Liver (tissue), 3 donors: ENCODE data around the gene APOE.

Experiments used
- CTCF ChIP-seq: fragments of 150-350 bp; IDR thresholded peaks from 2 replicates; pipeline ENCODE4 v1.5.1; 2017; ENCODE audit warnings: improper control_type of control experiment, low read depth, low read length; ENCODE audit not compliant: missing input control
- EGR1 ChIP-seq, 2 donors: IDR thresholded peaks; 2 replicates each; pipeline ENCODE4 v1.6.1; 2016 to 2018; ENCODE audit warnings: antibody characterized with exemption in 2 of 2, low read depth in 2 of 2
- GABPA ChIP-seq, 2 donors: IDR thresholded peaks in 1 of 2; conservative IDR thresholded peaks in 1 of 2; 2 replicates each; pipeline ENCODE4 v1.6.1; 2016; ENCODE audit warnings: antibody characterized with exemption in 2 of 2, mild to moderate bottlenecking in 1 of 2, moderate library complexity in 1 of 2
- ZBTB33 ChIP-seq: IDR thresholded peaks from 2 replicates; pipeline ENCODE4 v1.6.1; 2016; ENCODE audit warnings: antibody characterized with exemption
- TF ChIP-seq, protein P1 (sequence below): IDR thresholded peaks from 2 replicates; pipeline ENCODE4 v1.6.1; 2016; ENCODE audit warnings: antibody characterized with exemption
- donor health status: healthy.
- donor health status: healthy.

- TF ChIP-seq CTCF = peak; percentile 98
- TF ChIP-seq ZBTB33 = no peak
- TF ChIP-seq EGR1 (IDR thresholded peaks at IDR 0.05; ENCODE audit: low read depth in 2 of 2) = no peak
- TF ChIP-seq, protein P1, sequence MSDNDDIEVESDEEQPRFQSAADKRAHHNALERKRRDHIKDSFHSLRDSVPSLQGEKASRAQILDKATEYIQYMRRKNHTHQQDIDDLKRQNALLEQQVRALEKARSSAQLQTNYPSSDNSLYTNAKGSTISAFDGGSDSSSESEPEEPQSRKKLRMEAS = no peak
- TF ChIP-seq GABPA (IDR thresholded peaks at IDR 0.05 in 1 of 2, conservative IDR thresholded peaks at IDR 0.05 in 1 of 2) = no peak
Measured at GRCh38 chr19:44903602-44904425, 1.8 kb upstream of the APOE start.
